Measurements from ENCODE around the gene BCAT1.
"Not testable (repeated sequence)": the region's sequence is repeated elsewhere in the genome, so short reads cannot be mapped to it uniquely, and the experiment has no call there.

BCAT1 gene

GRCh38 chr12:24875014-24875413 is 73.9 kb downstream of the BCAT1 start:
- no peak overlapping the region for H3K27ac ChIP-seq (replicated peaks; ENCODE audit: low read length)
- H2BK120ac ChIP-seq (ENCODE audit: low read depth, low read length) = no peak overlapping the region
- no peak overlapping the region for H2AK5ac ChIP-seq (ENCODE audit: low read depth, low read length)
- H3K4me3 ChIP-seq (ENCODE audit: low read length in 2 of 2) = no peak overlapping the region
- H2AFZ ChIP-seq (ENCODE audit: low read length) = no peak overlapping the region
- H3K36me3 ChIP-seq (replicated peaks in 1 of 2; ENCODE audit: control insufficient read depth in 2 of 2, insufficient read depth in 2 of 2, low read length in 2 of 2) = peaks cover 13 to 97% of the 10 kb centered on the region in 2 donors
- H3K4me1 ChIP-seq (ENCODE audit: control insufficient read depth in 2 of 2, insufficient read depth in 1 of 2, low read depth in 1 of 2, low read length in 2 of 2) = no peaks in the 10 kb centered on the region
- H2BK5ac ChIP-seq (ENCODE audit: low read length) = no peak overlapping the region
- WGBS, 2 donors (ENCODE audit: extremely low coverage in 2 of 2, insufficient read length in 2 of 2, insufficient replicate concordance in 1 of 2) = no CpG with 5 or more reads among the region's 3 CpGs
- H3K9ac ChIP-seq (ENCODE audit: low read depth, low read length, poor library complexity) = no peak overlapping the region
- no peaks in the 10 kb centered on the region for H3K27me3 ChIP-seq (ENCODE audit: control insufficient read depth in 3 of 3, insufficient read depth in 3 of 3, low read depth in 1 of 3, low read length in 3 of 3)
- H3K79me1 ChIP-seq (ENCODE audit: low read depth, low read length) = no peaks in the 10 kb centered on the region
- peaks cover 0 to 5% of the 10 kb centered on the region in 2 donors for H3K9me3 ChIP-seq (replicated peaks in 1 of 2; ENCODE audit: control insufficient read depth in 2 of 2, insufficient read depth in 1 of 2, low read depth in 1 of 2, low read length in 2 of 2)
- H4K8ac ChIP-seq (ENCODE audit: low read depth, low read length) = no peak overlapping the region
- no peak overlapping the region for H3K4ac ChIP-seq (ENCODE audit: low read length)
- DNase-seq (ENCODE audit: low spot score) = no peak
- H3K23ac ChIP-seq (ENCODE audit: low read depth, low read length, poor library complexity) = no peak overlapping the region
- no peak overlapping the region for H3K18ac ChIP-seq (ENCODE audit: low read length)
- no peak overlapping the region for H3K14ac ChIP-seq (ENCODE audit: low read length)
- H3K4me2 ChIP-seq (ENCODE audit: insufficient read depth, low read length, poor library complexity, severe bottlenecking) = no peak overlapping the region
- H2BK12ac ChIP-seq (ENCODE audit: low read length) = no peak overlapping the region
- H4K91ac ChIP-seq (ENCODE audit: low read depth, low read length, poor library complexity) = no peak overlapping the region
- H2BK15ac ChIP-seq (ENCODE audit: low read length) = no peak overlapping the region

- Histone ChIP-seq H3K9ac (ENCODE audit: low read depth, low read length, poor library complexity) (no peak overlapping the region), H3K36me3 (replicated peaks in 1 of 2; ENCODE audit: control insufficient read depth in 2 of 2, insufficient read depth in 2 of 2, low read length in 2 of 2) (peaks cover 8 to 95% of the 10 kb centered on the region in 2 donors), H4K8ac (ENCODE audit: low read depth, low read length) (no peak overlapping the region), H3K23ac (ENCODE audit: low read depth, low read length, poor library complexity) (no peak overlapping the region), H4K91ac (ENCODE audit: low read depth, low read length, poor library complexity) (no peak overlapping the region), H3K4me1 (ENCODE audit: control insufficient read depth in 2 of 2, insufficient read depth in 1 of 2, low read depth in 1 of 2, low read length in 2 of 2) (no peaks in the 10 kb centered on the region), H3K27ac (replicated peaks; ENCODE audit: low read length) (no peak overlapping the region), H2AK5ac (ENCODE audit: low read depth, low read length) (no peak overlapping the region), H3K18ac (ENCODE audit: low read length) (no peak overlapping the region), H2BK5ac (ENCODE audit: low read length) (no peak overlapping the region), H3K79me1 (ENCODE audit: low read depth, low read length) (no peaks in the 10 kb centered on the region), H2BK12ac (ENCODE audit: low read length) (no peak overlapping the region), H2BK15ac (ENCODE audit: low read length) (no peak overlapping the region), H3K4me2 (ENCODE audit: insufficient read depth, low read length, poor library complexity, severe bottlenecking) (no peak overlapping the region), H3K9me3 (replicated peaks in 1 of 2; ENCODE audit: control insufficient read depth in 2 of 2, insufficient read depth in 1 of 2, low read depth in 1 of 2, low read length in 2 of 2) (peaks cover 2 to 23% of the 10 kb centered on the region in 2 donors), H3K27me3 (ENCODE audit: control insufficient read depth in 3 of 3, insufficient read depth in 3 of 3, low read depth in 1 of 3, low read length in 3 of 3) (no peaks in the 10 kb centered on the region), H3K4me3 (ENCODE audit: low read length in 2 of 2) (no peak overlapping the region), H2AFZ (ENCODE audit: low read length) (no peak overlapping the region), H2BK120ac (ENCODE audit: low read depth, low read length) (no peak overlapping the region), H3K14ac (ENCODE audit: low read length) (no peak overlapping the region), H3K4ac (ENCODE audit: low read length) (no peak overlapping the region)
- WGBS, 2 donors (ENCODE audit: extremely low coverage in 2 of 2, insufficient read length in 2 of 2, insufficient replicate concordance in 1 of 2) = no CpG with 5 or more reads among the region's 1 CpG
- DNase-seq (ENCODE audit: low spot score) = no peak
These were observed 76.7 kb downstream of the BCAT1 start for GRCh38 chr12:24872211-24872610.

GRCh38 chr12:24866139-24866538 is 82.8 kb downstream of the BCAT1 start:
- not testable (repeated sequence) for H3K4me2 ChIP-seq (ENCODE audit: insufficient read depth, low read length, poor library complexity, severe bottlenecking)
- no CpG with 5 or more reads among the region's 24 CpGs for WGBS, 2 donors (ENCODE audit: extremely low coverage in 2 of 2, insufficient read length in 2 of 2, insufficient replicate concordance in 1 of 2)
- H3K36me3 ChIP-seq (replicated peaks in 1 of 2; ENCODE audit: control insufficient read depth in 2 of 2, insufficient read depth in 2 of 2, low read length in 2 of 2) = peaks cover 17 to 87% of the 10 kb centered on the region in 2 donors

GRCh38 chr12:24864796-24865125 is 84.1 kb downstream of the BCAT1 start:
- Histone ChIP-seq H3K79me1 (ENCODE audit: low read depth, low read length) (no peaks in the 10 kb centered on the region), H3K4ac (ENCODE audit: low read length) (no peak overlapping the region), H3K14ac (ENCODE audit: low read length) (no peak overlapping the region), H3K27me3 (ENCODE audit: control insufficient read depth in 3 of 3, insufficient read depth in 3 of 3, low read depth in 1 of 3, low read length in 3 of 3) (no peaks in the 10 kb centered on the region), H2BK12ac (ENCODE audit: low read length) (no peak overlapping the region), H2AFZ (ENCODE audit: low read length) (no peak overlapping the region), H3K4me2 (ENCODE audit: insufficient read depth, low read length, poor library complexity, severe bottlenecking) (no peak overlapping the region), H2BK120ac (ENCODE audit: low read depth, low read length) (no peak overlapping the region), H2AK5ac (ENCODE audit: low read depth, low read length) (no peak overlapping the region), H3K36me3 (replicated peaks in 1 of 2; ENCODE audit: control insufficient read depth in 2 of 2, insufficient read depth in 2 of 2, low read length in 2 of 2) (peaks cover 19 to 84% of the 10 kb centered on the region in 2 donors), H3K9ac (ENCODE audit: low read depth, low read length, poor library complexity) (no peak overlapping the region), H4K8ac (ENCODE audit: low read depth, low read length) (no peak overlapping the region), H3K18ac (ENCODE audit: low read length) (no peak overlapping the region), H2BK15ac (ENCODE audit: low read length) (no peak overlapping the region), H3K4me1 (ENCODE audit: control insufficient read depth in 2 of 2, insufficient read depth in 1 of 2, low read depth in 1 of 2, low read length in 2 of 2) (peaks cover 7% of the 10 kb centered on the region in 2 donors), H3K4me3 (ENCODE audit: low read length in 2 of 2) (no peak overlapping the region), H3K27ac (replicated peaks; ENCODE audit: low read length) (peak overlapping the region; percentile 19), H3K9me3 (replicated peaks in 1 of 2; ENCODE audit: control insufficient read depth in 2 of 2, insufficient read depth in 1 of 2, low read depth in 1 of 2, low read length in 2 of 2) (peaks cover 9 to 51% of the 10 kb centered on the region in 2 donors), H4K91ac (ENCODE audit: low read depth, low read length, poor library complexity) (no peak overlapping the region), H2BK5ac (ENCODE audit: low read length) (no peak overlapping the region), H3K23ac (ENCODE audit: low read depth, low read length, poor library complexity) (no peak overlapping the region)
- DNase-seq (ENCODE audit: low spot score) = no peak

More at GRCh38 chr12:24866139-24866538, 82.8 kb downstream of the BCAT1 start:
- H2BK120ac ChIP-seq (ENCODE audit: low read depth, low read length); H3K4ac ChIP-seq (ENCODE audit: low read length); H4K8ac ChIP-seq (ENCODE audit: low read depth, low read length); H3K18ac ChIP-seq (ENCODE audit: low read length); DNase-seq (ENCODE audit: low spot score); H3K4me3 ChIP-seq (ENCODE audit: low read length in 2 of 2); H2BK15ac ChIP-seq (ENCODE audit: low read length); H3K27me3 ChIP-seq (ENCODE audit: control insufficient read depth in 3 of 3, insufficient read depth in 3 of 3, low read depth in 1 of 3, low read length in 3 of 3); H2AK5ac ChIP-seq (ENCODE audit: low read depth, low read length); H2BK12ac ChIP-seq (ENCODE audit: low read length); H4K91ac ChIP-seq (ENCODE audit: low read depth, low read length, poor library complexity); H2AFZ ChIP-seq (ENCODE audit: low read length); H3K23ac ChIP-seq (ENCODE audit: low read depth, low read length, poor library complexity); H3K27ac ChIP-seq (replicated peaks; ENCODE audit: low read length); H3K79me1 ChIP-seq (ENCODE audit: low read depth, low read length); H2BK5ac ChIP-seq (ENCODE audit: low read length); H3K14ac ChIP-seq (ENCODE audit: low read length); H3K4me1 ChIP-seq (ENCODE audit: control insufficient read depth in 2 of 2, insufficient read depth in 1 of 2, low read depth in 1 of 2, low read length in 2 of 2): not testable (repeated sequence)
- Histone ChIP-seq H3K9ac (ENCODE audit: low read depth, low read length, poor library complexity) (peak overlapping the region; percentile 30), H3K9me3 (replicated peaks in 1 of 2; ENCODE audit: control insufficient read depth in 2 of 2, insufficient read depth in 1 of 2, low read depth in 1 of 2, low read length in 2 of 2) (peaks cover 7 to 43% of the 10 kb centered on the region in 2 donors)

All from neuronal stem cell (in vitro differentiated cells).